MM.1S (cell line): ENCODE data around the gene ANKRD36B.

Experiments used
- EZH2 ChIP-seq: fragments of 300-600 bp; sonication (generic); optimal IDR thresholded peaks from 2 replicates; pipeline ENCODE3; 2017; ENCODE audit warnings: low read depth, mild to moderate bottlenecking, antibody characterized with exemption, low read length, mixed read lengths
- TF ChIP-seq, protein P1 (sequence below): fragments of 300-600 bp; sonication (generic); IDR thresholded peaks from 2 replicates; pipeline ENCODE4 v1.5.1; 2016; ENCODE audit warnings: antibody characterized with exemption, low read length, mixed read lengths

DNA sequence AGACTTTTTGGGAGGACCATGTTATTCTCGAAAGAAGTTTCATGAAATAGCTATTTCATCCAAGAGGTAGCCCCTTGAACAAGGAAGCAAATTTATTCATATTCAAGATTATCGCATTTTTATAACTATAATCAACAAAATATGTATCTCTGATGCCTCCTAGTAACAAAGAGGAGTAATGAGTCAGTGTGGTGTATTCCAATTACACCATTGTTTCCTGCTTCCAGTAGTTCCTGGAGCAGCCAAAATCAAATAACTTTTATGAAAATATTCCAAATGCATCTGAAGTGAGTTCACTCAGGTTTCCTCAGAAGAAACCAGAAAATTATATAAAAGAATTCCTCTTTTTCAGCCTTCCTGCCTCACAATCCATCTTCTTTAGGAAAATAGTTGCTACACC, 43.0 kb downstream of the ANKRD36B start:
- TF ChIP-seq, protein P1, sequence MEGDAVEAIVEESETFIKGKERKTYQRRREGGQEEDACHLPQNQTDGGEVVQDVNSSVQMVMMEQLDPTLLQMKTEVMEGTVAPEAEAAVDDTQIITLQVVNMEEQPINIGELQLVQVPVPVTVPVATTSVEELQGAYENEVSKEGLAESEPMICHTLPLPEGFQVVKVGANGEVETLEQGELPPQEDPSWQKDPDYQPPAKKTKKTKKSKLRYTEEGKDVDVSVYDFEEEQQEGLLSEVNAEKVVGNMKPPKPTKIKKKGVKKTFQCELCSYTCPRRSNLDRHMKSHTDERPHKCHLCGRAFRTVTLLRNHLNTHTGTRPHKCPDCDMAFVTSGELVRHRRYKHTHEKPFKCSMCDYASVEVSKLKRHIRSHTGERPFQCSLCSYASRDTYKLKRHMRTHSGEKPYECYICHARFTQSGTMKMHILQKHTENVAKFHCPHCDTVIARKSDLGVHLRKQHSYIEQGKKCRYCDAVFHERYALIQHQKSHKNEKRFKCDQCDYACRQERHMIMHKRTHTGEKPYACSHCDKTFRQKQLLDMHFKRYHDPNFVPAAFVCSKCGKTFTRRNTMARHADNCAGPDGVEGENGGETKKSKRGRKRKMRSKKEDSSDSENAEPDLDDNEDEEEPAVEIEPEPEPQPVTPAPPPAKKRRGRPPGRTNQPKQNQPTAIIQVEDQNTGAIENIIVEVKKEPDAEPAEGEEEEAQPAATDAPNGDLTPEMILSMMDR = no peak
- TF ChIP-seq EZH2 = no peak
